GM06990 (cell line): ENCODE results near the gene SPACA1.

Source experiments
- DNase-seq: peaks from one replicate; pipeline ENCODE4 v3.0.0-alpha.2; 2011; ENCODE audit not compliant: insufficient read length; ENCODE audit errors: extremely low read depth
- H3K27me3 ChIP-seq: replicated peaks from 2 replicates; pipeline ENCODE4 v1.6.0; 2011; ENCODE audit warnings: low read length; ENCODE audit not compliant: control insufficient read depth, insufficient read depth
- H3K36me3 ChIP-seq: 2 replicates; pipeline ENCODE4 v1.5.1; 2011; ENCODE audit warnings: low read length; ENCODE audit not compliant: control insufficient read depth, insufficient read depth
- H3K4me3 ChIP-seq: replicated peaks from 2 replicates; pipeline ENCODE4 v1.5.1; 2011; ENCODE audit warnings: low read depth, mild to moderate bottlenecking, control low read depth, low read length
- CTCF ChIP-seq: IDR thresholded peaks from 2 replicates; pipeline ENCODE4 v1.5.1; 2011; ENCODE audit warnings: low read length, control low read depth, mild to moderate bottlenecking, inconsistent platforms; ENCODE audit not compliant: insufficient read depth, poor library complexity, severe bottlenecking

Gene SPACA1

GRCh38 chr6:88044530-88044929 lies 3.1 kb upstream of the SPACA1 start:
- no peak for TF ChIP-seq CTCF
- Histone ChIP-seq H3K4me3 (no peak overlapping the region), H3K27me3 (no peaks in the 10 kb centered on the region), H3K36me3 (no peaks in the 10 kb centered on the region)
- peak; percentile 13 for DNase-seq

GRCh38 chr6:88045521-88046136 lies 2.0 kb upstream of the SPACA1 start:
- no peak for TF ChIP-seq CTCF
- no peaks in the 10 kb centered on the region for H3K36me3 ChIP-seq
- H3K4me3 ChIP-seq = no peak overlapping the region
- H3K27me3 ChIP-seq = no peaks in the 10 kb centered on the region
- no peak for DNase-seq

- DNase-seq = no peak
- Histone ChIP-seq H3K36me3 (no peaks in the 10 kb centered on the region), H3K4me3 (no peak overlapping the region), H3K27me3 (no peaks in the 10 kb centered on the region)
- no peak for TF ChIP-seq CTCF
Measured at GRCh38 chr6:88048578-88048977, 937 bp downstream of the SPACA1 start.

- Histone ChIP-seq H3K27me3 (no peaks in the 10 kb centered on the region), H3K36me3 (no peaks in the 10 kb centered on the region), H3K4me3 (no peak overlapping the region)
- TF ChIP-seq CTCF = no peak
- DNase-seq = no peak
Measured at GRCh38 chr6:88050140-88050818, 2.6 kb downstream of the SPACA1 start.

- no peak for DNase-seq
- no peak for TF ChIP-seq CTCF
Measured at GRCh38 chr6:88059191-88059590, 11.6 kb downstream of the SPACA1 start.

GRCh38 chr6:88062376-88062775 lies 14.7 kb downstream of the SPACA1 start:
- no peak for TF ChIP-seq CTCF
- H3K27me3 ChIP-seq = no peaks in the 10 kb centered on the region
- H3K4me3 ChIP-seq = no peak overlapping the region
- DNase-seq = no peak
- H3K36me3 ChIP-seq = no peaks in the 10 kb centered on the region

More at GRCh38 chr6:88059191-88059590, 11.6 kb downstream of the SPACA1 start:
- no peaks in the 10 kb centered on the region for H3K36me3 ChIP-seq
- H3K4me3 ChIP-seq = no peak overlapping the region
- H3K27me3 ChIP-seq = no peaks in the 10 kb centered on the region
